H1 (cell line): Measurements from ENCODE around the gene SLC15A3. TPM values are rescaled to one million over a fixed set of nuclear protein-coding genes. Genes with fewer than 3 reads are reported as not detected.

Source experiments
- ASH2L ChIP-seq: fragments of 200-600, 300-600 bp; sonication (generic); IDR thresholded peaks from one replicate; pipeline ENCODE4 v1.7.1; 2017; ENCODE audit warnings: low read length
- polyA plus RNA-seq, 7 experiments: library from polyadenylated mRNA; depleted of rRNA in 3 of 7; stranded (reverse) in 5 of 7; unstranded in 2 of 7; fragments of >200 nt in 5 of 7; fragments of 200-250 nt in 2 of 7; gene quantifications; 1 replicate in 5 of 7; 2 replicates in 1 of 7; 4 replicates in 1 of 7; pipeline versions ENCODE4 v1.2.1 to v1.2.3, GENCODE V29; 2011 to 2013; ENCODE audit warnings: missing spikeins in 2 of 7, mixed read lengths in 2 of 7
- total RNA-seq: library from RNA; stranded (reverse); fragmentation: NEBNext Ultra II Directional; extraction: Animal tissue kit (Norgen Biotek cat#: 25700); gene quantifications from 2 replicates; pipeline ENCODE4 v1.2.1, GENCODE V29; 2021

SLC15A3 gene
- total and polyA plus RNA-seq, 2 of the 8 experiments (the other 6 are each of a cell fraction or from before 2014, with no cell fraction given), result 25.8 to 31.0 TPM

- no peak for TF ChIP-seq ASH2L
These were observed 52.0 kb downstream of the SLC15A3 start (continued) for GRCh38 chr11:60899977-60900376.
